A673 (cell line): ENCODE data around the gene TTC3. TPM values are rescaled to one million over a fixed set of nuclear protein-coding genes. Genes with fewer than 3 reads are reported as not detected.

Experiments used
- BruUV-seq: library from RNA; stranded (reverse); fragments of 400-500 nt; replicated peaks from 2 replicates; lab custom pipeline; 2021; lab: Mats Ljungman, UMichigan
- CTCF ChIA-PET: fragments of 300-600 bp; sonication (Branson Sonifier 250); formaldehyde crosslinking; loops from one replicate; lab custom pipeline; 2022; ENCODE audit warnings: antibody characterized with exemption; lab: Charles Lee
- POLR2A ChIA-PET: fragments of 300-600 bp; sonication (Branson Sonifier 250); formaldehyde crosslinking; loops from one replicate; lab custom pipeline; 2022; ENCODE audit warnings: antibody characterized with exemption; ENCODE audit not compliant: low non-redundant PET; lab: Charles Lee
- DNase-seq: peaks from one replicate; pipeline ENCODE4 v3.0.0-alpha.2; 2015; ENCODE audit warnings: low spot score
- H3K27ac ChIP-seq: fragments of 200-600 bp; sonication (generic); 2 replicates; pipeline ENCODE4 v1.5.1; 2016; ENCODE audit warnings: mixed run types, low read depth, mild to moderate bottlenecking, mixed read lengths, antibody characterized with exemption, low read length; ENCODE audit not compliant: poor library complexity, severe bottlenecking
- H3K27me3 ChIP-seq: fragments of 200-600 bp; sonication (generic); replicated peaks from 2 replicates; pipeline ENCODE4 v1.6.1; 2017; ENCODE audit warnings: mixed run types, low read depth, mild to moderate bottlenecking, mixed read lengths, antibody characterized with exemption, low read length; ENCODE audit not compliant: insufficient read depth, poor library complexity
- H3K36me3 ChIP-seq: fragments of 200-600 bp; sonication (generic); 2 replicates; pipeline ENCODE4 v1.6.1; 2016; ENCODE audit warnings: mixed run types, mild to moderate bottlenecking, mixed read lengths, antibody characterized with exemption, low read length; ENCODE audit not compliant: insufficient read depth, poor library complexity, severe bottlenecking
- H3K4me1 ChIP-seq: fragments of 200-600 bp; sonication (generic); 2 replicates; pipeline ENCODE4 v1.6.1; 2017; ENCODE audit warnings: mixed run types, mild to moderate bottlenecking, mixed read lengths, antibody characterized with exemption, low read length; ENCODE audit not compliant: insufficient read depth, poor library complexity, severe bottlenecking
- H3K4me3 ChIP-seq: fragments of 200-600 bp; sonication (generic); 2 replicates; pipeline ENCODE4 v1.5.1; 2016; ENCODE audit warnings: low read depth, mixed run types, mild to moderate bottlenecking, mixed read lengths, low read length; ENCODE audit not compliant: poor library complexity, severe bottlenecking
- H3K9me3 ChIP-seq: fragments of 200-600 bp; sonication (generic); 2 replicates; pipeline ENCODE4 v1.6.1; 2016; ENCODE audit warnings: mixed run types, low read depth, mild to moderate bottlenecking, mixed read lengths, antibody characterized with exemption, low read length; ENCODE audit not compliant: poor library complexity, severe bottlenecking
- CTCF ChIP-seq: fragments of 300-800, 200-600 bp; sonication (generic); conservative IDR thresholded peaks from 2 replicates; pipeline ENCODE4 v1.5.1; 2017; ENCODE audit warnings: low read depth, mild to moderate bottlenecking, antibody characterized with exemption, low read length, moderate library complexity, mixed read lengths
- EZH2 ChIP-seq: fragments of 200-600 bp; sonication (generic); IDR thresholded peaks from 2 replicates; pipeline ENCODE4 v1.6.1; 2017; ENCODE audit warnings: borderline replicate concordance, low read depth, mild to moderate bottlenecking, mixed read lengths, antibody characterized with exemption, low read length; ENCODE audit not compliant: poor library complexity, severe bottlenecking
- intact Hi-C: fragments of 100-400 bp; cut with micrococcal nuclease; formaldehyde crosslinking; loops from one replicate; pipeline ENCODE4 v1.10.0; 2022; ENCODE audit not compliant: unreplicated experiment
- total RNA-seq: library from RNA; stranded (reverse); gene quantifications from 2 replicates; pipeline ENCODE4 v1.2.3, GENCODE V29; 2021

The TTC3 gene
- total RNA-seq, 1 experiment from 2014 or later: 137 TPM

GRCh38 chr21:37172646-37173045 lies 99.6 kb downstream of the TTC3 start:
- Histone ChIP-seq H3K27ac (no peak overlapping the region), H3K9me3 (no peaks in the 10 kb centered on the region), H3K4me1 (no peaks in the 10 kb centered on the region), H3K27me3 (no peaks in the 10 kb centered on the region), H3K36me3 (peaks cover 51% of the 10 kb centered on the region), H3K4me3 (no peak overlapping the region)
- TF ChIP-seq CTCF (no peak), EZH2 (no peak)
- ChIA-PET CTCF (no interaction called here), POLR2A (no interaction called here)
- BruUV-seq: no TSS peak
- no peak for DNase-seq
- intact Hi-C loops: no loop called here

- ChIA-PET CTCF (no interaction called here), POLR2A (interaction anchor here (0.6 kb wide), 1 partner anchor 29 kb away, joined by 4 read pairs; no protein-coding TSS in a partner anchor)
- Histone ChIP-seq H3K27me3 (no peaks in the 10 kb centered on the region), H3K27ac (no peak overlapping the region), H3K4me1 (no peaks in the 10 kb centered on the region), H3K36me3 (peaks cover 67% of the 10 kb centered on the region), H3K4me3 (no peak overlapping the region), H3K9me3 (no peaks in the 10 kb centered on the region)
- intact Hi-C loops: no loop called here
- no TSS peak for BruUV-seq
- no peak for TF ChIP-seq CTCF
- TF ChIP-seq EZH2: no peak
- DNase-seq: no peak
Measured at GRCh38 chr21:37176716-37177115, 103.7 kb downstream of the TTC3 start.

DNA sequence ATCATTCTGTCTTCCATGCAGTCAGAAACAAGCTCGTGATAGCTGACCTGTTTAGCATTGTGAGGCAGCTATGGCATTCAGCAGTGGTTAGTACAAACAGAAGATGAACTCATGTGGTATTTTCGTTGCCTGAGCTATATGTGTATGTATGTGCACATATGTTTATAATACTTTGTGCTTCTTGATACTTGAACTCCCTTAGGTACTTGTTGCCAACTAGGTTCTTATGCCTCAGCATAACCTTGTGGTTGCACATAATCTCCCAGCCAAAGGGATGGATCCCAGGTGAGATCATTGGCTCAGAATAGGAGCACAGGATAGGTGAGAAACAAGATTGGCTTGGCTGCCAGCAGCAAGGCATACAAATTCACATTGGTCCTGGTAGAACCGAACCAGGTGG lies 108.0 kb downstream of the TTC3 start:
- POLR2A ChIA-PET: no interaction called here
- no peak overlapping the region for H3K27ac ChIP-seq
- no peak for DNase-seq
- BruUV-seq: no TSS peak
- TF ChIP-seq EZH2: no peak
- no peak for TF ChIP-seq CTCF
- CTCF ChIA-PET: interaction anchor here (0.6 kb wide), 1 partner anchor 326 kb away, joined by 3 read pairs; no protein-coding TSS in a partner anchor
- H3K9me3 ChIP-seq: no peaks in the 10 kb centered on the region
- H3K4me1 ChIP-seq: no peaks in the 10 kb centered on the region
- no peak overlapping the region for H3K4me3 ChIP-seq
- H3K27me3 ChIP-seq: no peaks in the 10 kb centered on the region
- peaks cover 50% of the 10 kb centered on the region for H3K36me3 ChIP-seq
- intact Hi-C loops: no loop called here
